PFSK-1 (cell line): ENCODE results near the gene CNN3.

ENCODE experiments used
- POLR2AphosphoS5 ChIP-seq: IDR thresholded peaks from 2 replicates; pipeline ENCODE4 v1.6.1; 2012; ENCODE audit warnings: low read depth, mild to moderate bottlenecking, control low read depth, low read length, moderate library complexity
- SIN3A ChIP-seq: IDR thresholded peaks from 2 replicates; pipeline ENCODE4 v1.6.1; 2012; ENCODE audit warnings: mild to moderate bottlenecking, low read length, moderate library complexity, borderline replicate concordance; ENCODE audit not compliant: insufficient read depth
- TAF1 ChIP-seq: IDR thresholded peaks from 2 replicates; pipeline ENCODE4 v1.6.1; 2012; ENCODE audit warnings: low read length, control low read depth, borderline replicate concordance; ENCODE audit not compliant: insufficient read depth

DNA sequence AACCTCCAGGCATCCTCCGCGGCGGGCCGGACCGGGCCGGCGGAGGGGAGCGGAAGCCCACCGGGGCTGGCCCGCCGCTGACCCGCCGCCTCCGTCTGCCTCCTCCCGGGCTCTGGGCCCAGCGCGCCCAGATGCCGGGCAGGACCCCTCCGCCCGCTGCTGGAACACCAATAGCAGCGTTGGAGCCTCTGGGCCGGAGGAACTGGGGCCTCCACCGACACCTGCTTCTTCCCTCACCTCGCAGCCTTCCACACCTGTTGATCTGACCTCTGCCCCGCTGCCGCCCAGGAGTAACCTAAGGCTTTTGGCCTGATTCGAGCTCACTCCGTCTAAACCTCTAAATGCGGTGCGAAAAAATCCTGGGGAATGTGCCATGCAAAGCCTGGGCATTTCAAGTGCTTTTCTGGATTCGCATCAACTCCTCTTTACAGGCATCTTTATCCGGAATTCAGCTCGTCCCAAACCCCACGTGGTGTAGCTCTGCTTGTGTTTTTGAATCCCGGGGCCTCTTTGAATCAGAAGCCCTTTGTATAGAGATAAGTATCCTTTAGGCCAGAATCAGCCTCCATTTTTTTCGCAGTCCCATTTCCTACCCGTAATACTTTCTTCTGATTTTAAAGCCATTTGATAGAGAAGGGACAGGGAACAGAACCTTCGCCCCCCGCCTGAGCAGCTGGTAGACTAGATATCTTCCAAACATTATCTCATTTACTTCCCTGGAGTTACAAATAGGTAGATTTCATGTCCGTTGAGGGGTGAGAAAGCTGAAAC lies 680 bp upstream of the CNN3 start:
- TF ChIP-seq TAF1 = no peak
- no peak for TF ChIP-seq SIN3A
- TF ChIP-seq POLR2AphosphoS5 = no peak
